GM21423 (cell line): Measurements from ENCODE around the gene PRM1.

Source experiments
- ATAC-seq: cut with Tn5 transposase; IDR thresholded peaks from one replicate; pipeline ENCODE4 v1.9.1; 2021; ENCODE audit warnings: mild to moderate bottlenecking, moderate library complexity; ENCODE audit not compliant: unreplicated experiment

The PRM1 gene

DNA sequence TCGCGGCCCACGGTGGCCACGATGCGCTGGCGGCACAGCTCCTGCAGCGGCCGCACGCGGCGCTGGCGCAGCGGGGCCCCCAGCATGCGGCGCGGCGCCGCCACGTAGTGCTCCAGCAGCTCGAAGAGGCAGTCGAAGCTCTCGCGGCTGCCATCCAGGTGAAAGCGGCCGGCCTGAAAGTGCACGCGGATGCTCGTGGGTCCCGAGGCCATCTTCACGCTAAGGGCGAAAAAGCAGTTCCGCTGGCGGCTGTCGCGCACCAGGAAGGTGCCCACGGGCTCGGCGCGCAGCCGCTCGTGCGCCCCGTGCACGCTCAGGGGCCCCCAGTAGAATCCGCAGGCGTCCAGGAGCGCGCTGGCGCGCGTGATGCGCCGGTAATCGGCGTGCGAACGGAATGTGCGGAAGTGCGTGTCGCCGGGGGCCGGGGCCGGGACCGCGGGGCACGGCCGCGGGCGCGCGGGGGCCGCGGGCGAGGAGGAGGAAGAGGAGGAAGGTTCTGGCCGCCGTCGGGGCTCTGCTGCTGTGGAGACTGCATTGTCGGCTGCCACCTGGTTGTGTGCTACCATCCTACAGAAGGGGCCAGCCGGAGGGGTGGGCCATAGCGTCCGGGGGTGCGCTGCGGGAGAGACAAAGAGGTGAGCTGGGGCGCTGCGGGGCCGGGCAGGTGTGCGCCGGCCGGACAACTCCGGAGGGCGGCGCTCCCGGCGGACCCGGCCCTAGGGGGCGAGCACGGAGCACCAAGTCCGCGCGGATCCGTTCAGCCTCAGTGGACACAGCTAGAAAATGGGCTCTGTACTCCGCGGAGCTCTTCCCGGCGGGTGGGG lies 26.0 kb downstream of the PRM1 start:
- peak; percentile 1 for ATAC-seq

DNA sequence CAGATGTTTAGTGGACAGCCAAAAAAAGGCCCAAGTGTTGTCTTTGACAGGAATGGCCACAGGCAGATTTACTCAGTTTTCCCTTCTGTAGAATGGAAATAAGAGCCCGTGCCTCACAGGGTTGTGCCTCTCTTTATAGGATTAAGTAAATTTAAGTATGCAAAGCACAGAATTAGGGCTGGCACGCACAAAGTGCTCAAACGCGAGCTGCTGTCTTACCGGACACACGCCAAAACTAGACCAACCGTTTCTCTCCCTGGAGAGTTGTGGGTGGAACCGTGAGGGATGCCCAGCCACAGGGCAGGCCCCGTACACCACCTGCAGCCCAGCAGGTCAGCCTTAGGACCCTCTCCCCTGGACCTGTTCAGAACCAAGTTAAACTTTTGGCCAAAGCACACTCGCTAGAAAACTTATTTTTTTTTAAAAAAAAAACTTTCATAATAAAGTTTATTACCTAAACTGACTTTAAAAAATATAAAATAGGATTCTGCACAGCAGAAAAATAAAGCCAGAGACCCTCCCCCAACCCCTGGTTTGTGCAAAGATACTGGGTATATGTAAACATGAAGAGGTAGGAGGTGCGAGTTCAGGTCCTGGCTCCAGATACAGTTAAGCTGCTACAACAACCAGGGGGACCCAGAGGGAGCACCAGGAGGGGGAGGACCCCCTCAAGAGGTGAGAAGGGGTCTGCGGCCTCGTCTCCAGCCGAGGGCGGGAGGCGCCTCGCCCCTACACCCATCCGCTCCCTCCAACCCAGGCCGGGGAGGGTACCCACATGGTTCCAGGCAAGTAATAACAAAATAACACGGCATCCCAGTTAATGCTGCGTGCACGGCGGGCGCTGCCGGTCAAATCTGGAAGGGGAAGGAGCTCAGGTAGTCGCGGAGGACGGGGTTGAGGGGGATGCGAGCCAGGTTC lies 26.9 kb downstream of the PRM1 start:
- ATAC-seq, result no peak

DNA sequence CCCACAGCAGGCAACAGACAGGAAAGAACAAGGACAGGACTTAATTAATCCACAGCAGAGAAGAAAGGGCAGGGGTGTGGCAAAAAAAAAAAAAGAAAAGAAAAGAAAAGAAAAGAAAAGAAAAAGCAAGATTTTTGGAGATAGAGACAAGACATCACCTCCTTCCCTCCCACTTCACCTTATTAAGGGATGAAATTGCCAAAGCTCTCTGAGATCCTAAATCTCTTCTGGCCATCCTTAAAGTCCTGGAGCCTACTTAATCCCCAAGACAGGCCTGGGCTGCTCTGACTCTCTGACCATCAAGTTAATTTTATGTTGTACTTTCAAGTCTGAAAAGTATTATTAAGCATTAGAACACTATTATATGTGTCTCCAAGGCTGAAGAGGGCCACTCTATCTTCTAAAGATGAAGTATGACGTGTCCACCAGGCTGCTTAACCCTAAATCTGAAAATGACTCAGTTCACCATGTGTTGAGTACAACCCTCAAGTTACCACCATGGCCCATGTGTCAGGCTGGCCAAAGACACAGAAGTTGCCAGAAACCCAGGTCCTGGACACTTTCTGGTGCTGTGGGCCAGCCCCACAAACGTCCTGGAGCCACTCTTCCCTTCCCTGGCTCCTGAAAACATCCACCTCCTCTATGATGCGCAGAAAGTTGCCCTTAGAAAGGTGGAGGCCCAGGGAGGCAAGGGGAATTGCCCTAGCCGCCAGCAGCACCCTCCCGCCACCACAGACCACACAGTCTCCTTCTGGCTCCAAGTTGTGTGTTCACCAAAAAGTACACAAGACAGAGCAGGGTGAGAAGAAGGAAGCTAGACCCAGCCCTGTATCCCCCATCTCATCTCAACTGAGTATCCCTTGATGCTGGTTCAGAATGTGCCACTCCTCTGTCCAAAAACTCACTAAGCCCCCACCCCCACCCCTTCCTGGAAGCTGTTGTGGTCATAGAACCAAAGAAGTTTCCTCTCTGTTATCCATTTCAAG lies 27.8 kb downstream of the PRM1 start:
- ATAC-seq, result no peak

DNA sequence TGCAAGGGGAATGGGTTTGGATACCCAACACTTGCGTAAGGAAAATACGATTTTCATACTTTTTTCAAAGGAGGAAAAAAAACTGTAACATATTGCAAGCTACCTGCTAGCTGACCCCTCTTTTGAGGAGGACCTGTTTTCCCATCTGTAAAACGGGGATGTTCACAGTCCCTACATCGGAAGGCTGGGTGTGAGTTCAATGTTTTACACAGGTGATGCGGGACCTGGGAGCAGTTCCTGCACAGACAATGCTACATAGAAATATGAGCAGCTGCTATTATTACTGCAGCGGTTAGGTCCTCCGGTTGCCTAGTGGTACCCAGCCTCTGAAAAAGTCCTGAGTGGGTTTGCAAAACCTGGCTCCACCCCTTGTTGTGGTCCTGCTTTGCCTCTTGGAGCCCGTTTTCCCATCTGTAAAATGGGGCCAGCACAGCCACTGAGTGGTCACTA lies 28.6 kb downstream of the PRM1 start:
- no peak for ATAC-seq

DNA sequence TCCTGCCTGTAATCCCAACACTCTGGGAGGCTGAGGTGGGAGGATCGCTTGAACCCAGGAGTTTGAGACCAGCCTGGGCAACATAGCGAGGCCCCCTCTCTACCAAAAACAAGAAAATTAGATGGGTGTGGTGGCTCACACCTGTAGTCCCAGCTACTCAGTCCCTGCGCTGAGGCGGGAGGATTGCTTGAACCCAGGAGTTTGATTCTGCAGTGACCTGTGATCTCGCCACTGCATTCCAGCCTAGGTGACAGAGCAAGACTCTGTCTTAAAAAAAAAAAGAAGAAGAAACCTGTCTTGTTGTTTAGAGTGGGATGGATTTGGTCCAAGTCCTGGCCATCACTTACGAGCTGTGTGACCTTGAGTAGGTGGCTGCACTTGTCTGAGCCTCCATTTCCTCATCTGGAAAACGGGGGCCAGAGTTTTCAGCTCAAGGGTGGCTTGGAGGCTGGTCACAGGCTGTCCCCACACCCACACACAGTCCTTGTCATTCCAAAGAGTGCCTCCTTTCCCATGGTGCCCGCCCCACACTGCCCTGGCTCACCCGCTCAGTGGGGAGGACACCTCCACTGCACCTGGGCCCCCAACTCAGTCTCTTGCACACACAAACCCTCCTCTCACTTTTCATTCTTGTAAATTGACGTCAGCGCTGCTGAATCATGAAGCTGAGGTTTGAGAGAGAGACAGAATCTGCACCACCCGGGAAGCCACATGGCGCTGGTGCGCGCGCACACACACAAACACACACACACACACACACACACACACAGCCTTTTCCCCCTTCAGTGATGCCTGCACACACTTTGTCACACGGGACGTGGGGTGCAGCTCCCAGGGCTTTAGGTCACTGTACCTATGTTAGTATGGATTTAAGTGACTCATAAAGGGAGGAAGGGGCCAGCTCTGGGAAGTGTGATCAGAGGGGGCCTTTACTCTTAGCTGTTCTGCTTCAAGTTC lies 29.3 kb downstream of the PRM1 start:
- ATAC-seq, result no peak

DNA sequence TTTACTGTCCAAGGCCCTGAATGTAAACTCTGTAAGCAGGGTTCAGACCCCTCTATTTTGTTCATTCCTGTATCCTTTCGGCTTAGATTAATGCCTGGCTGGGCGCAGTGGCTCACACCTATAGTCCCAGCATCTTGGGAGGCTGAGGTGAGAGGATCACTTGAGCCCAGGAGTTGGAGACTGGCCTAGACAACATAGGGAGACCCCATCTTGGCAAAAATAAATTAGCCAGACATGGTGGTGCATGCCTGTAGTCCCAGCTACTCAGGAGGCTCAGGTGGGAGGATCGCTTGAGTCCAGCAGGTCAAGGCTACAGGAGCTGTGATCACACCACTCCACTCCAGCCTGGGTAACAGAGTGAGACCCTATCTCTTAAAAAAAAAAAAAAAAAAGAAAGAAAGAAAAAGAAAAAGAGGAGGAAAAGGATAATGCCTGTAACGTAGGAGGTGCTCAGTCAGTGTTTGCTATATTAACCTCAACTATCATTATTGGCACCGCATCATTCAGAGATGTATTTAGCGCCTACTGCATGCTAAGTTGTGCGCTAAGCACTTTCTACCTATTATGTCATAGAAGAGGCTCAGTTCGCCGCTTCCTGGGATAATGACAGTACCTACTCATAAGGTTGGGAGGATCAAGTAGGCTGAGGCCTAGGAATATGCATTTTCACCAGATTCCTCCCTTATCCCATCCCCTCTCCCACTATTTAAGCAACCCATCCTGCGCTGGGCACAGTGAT lies 30.2 kb downstream of the PRM1 start:
- no peak for ATAC-seq

DNA sequence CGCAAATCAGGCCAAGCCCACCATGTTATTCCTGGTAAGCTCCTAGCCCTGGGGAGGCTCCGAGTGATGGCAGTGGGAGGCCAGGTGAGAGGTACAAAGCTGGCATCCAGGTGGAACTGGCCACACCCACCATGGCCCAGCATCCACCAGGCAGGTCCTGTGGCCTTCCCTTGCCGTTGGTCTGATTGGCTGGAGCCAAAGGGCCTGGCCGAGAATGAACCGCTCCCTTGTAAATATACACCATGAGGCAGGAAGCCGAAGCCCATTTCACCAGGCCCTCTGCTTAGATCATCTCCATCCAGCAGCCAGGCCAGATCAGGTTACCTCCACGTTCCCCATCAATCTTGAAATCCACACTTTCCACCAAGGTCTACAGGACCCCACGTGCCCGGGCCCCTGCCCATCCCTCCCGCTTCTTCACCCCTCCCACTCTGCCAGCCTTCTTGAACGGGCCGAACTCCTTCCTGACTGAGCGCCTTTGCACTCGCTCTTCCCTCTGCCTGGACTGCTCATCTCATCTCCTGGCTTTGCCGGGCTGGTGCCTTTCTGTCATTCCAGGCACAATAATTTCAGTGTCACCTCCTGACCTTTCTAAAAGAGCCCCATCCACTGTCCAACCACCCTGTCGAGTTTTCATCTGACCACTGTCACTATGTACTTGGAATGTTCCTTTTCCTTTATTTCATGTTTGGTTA lies 30.9 kb downstream of the PRM1 start:
- ATAC-seq, result no peak

DNA sequence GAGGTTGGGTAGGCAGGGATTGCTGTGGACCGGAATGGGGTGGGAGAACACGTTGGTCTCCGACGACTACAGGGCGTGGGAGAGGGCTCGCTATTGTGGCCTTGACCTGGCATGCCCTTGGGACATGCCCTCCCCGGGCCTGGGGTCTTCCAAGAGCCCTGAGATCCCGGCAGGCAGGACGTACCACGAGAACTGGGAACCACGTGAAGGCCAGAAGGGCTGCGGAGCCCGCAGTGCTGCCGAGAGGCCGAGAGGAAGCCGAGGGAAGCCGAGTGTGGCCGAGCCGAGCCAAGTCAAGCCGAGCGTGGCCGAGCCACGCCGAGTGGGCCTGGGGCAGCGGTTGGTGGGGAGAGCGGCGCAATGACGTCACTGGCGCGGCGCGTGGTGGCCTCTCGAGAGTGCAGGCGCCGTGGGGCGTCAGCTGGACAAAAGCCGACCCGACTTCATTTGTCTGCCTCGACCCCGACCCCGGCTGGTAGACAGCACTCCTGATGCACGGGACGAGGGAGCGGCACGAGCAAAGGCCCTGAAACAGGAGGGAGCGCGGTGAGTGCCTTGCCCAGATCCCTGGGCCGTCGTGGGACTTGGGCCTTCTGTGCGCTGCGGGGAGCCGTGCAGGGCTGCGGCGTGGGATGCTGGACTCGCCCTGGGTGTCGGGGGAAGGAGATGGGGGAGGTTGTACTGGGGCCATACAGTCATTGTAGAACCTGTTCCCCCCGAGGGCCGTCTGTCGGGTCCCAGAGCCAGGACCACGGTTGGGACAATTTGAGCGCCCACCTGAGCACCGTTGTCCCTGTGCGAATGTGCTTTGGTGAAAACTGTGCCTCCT lies 31.7 kb downstream of the PRM1 start:
- ATAC-seq, result no peak

DNA sequence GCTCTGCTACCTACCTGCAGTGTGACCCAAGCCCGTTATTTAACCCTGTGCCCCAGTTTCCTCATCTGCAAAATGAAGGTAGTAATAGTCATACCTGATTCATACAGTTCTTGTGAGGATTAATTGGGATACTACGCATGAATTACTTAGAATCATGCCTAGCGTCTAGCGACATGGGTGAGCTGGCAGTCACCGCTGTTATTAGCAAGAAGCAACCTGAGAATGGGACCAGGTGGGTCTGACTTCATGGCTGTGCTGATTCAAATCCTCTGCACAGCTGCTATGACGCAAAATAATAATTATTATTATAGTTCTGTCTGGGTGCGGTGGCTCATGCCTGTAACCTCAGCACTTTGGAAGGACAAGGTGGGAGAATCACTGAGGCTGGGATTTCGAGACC lies 33.0 kb downstream of the PRM1 start:
- no peak for ATAC-seq

DNA sequence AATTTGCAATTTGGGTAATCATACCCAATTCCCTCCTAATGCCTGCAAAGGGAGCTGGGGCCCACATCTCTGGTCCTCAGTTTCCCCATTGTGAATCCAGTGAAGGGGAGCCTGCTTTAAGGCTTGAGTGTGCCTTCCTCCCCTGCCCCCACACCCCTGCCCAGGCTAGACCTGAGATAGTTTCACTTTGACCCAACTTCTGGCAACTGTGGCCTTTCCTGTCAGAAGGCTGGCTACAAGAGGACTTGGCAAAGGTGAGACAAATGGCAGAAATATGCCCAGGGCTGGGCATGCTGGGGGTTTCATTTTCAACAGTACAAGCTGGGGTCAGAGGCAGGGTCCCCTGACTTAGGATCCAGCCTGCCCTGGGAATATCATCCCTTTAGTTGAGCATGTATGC lies 35.1 kb downstream of the PRM1 start:
- ATAC-seq, result no peak

DNA sequence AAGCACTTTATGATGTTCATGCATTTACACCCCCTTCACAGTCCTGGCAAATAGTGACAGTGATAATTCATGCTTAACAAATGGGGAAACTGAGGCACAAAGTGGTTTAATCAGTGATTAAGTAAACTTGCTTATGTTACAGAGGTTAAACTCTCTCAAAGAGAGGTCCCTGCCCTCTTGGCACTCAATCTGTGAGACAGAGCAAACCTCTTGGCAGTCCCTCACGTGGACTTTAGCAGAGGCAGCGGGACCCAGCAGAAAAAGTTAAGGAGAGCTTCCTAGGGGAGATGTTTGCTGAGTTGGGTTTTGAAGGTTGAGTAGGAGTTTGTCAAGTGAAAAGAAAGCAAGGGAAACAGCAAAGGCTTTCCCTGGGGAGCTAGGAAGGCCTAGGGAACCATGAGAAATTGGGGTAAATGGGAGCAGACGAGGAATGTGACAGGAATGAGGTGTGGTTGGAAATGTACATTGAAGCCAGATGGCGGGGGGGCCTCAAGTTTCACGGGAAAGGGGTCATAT lies 35.9 kb downstream of the PRM1 start:
- ATAC-seq, result no peak

DNA sequence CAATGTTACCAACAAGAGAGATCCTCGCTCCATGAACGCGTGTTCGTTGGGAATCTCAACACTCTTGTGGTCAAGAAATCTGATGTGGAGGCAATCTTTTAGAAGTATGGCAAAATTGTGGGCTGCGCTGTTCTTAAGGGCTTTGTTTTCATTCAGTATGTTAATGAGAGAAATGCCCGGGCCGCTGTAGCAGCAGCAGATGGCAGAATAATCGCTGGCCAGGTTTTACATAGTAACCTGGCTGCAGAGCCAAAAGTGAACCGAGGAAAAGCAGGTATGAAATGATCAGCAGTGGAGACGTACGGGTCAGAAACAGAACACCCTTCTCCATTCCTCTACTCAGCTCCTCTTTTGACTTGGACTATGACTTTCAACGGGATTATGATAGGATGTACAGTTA lies 38.5 kb downstream of the PRM1 start:
- ATAC-seq, result no peak

DNA sequence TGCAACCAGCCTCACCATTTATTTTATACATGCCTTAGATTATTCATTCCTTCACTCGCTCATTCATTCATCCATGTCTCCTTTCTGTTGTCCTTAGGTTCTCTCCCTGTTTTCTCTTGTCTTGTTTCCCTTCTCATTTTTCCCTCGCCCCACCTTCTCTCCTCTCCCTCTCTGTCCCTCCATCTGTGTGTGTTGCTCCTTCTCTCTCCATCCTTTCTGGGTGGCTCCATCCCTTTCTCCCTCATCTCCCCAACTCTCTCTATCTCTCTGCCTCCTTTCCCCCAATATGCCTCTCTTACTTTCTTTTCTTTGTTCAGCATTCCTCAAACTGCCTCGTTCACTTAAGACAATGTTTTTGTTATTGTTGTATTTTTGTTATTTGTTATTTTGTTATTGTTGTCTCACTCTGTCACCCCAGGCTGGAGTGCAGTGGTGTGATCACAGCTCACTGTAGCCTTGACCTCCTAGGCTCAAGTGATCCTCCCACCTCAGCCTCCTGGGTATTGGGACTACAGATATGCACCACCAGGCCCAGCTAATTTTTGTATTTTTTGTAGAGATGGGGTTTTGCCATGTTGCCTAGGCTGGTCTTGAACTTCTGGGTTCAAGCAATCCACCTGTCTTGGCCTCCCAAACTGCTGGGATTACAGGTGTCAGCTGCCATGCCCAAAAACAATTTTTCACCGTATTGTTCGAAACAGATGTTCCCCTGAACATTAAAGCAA lies 39.5 kb downstream of the PRM1 start:
- ATAC-seq, result no peak

DNA sequence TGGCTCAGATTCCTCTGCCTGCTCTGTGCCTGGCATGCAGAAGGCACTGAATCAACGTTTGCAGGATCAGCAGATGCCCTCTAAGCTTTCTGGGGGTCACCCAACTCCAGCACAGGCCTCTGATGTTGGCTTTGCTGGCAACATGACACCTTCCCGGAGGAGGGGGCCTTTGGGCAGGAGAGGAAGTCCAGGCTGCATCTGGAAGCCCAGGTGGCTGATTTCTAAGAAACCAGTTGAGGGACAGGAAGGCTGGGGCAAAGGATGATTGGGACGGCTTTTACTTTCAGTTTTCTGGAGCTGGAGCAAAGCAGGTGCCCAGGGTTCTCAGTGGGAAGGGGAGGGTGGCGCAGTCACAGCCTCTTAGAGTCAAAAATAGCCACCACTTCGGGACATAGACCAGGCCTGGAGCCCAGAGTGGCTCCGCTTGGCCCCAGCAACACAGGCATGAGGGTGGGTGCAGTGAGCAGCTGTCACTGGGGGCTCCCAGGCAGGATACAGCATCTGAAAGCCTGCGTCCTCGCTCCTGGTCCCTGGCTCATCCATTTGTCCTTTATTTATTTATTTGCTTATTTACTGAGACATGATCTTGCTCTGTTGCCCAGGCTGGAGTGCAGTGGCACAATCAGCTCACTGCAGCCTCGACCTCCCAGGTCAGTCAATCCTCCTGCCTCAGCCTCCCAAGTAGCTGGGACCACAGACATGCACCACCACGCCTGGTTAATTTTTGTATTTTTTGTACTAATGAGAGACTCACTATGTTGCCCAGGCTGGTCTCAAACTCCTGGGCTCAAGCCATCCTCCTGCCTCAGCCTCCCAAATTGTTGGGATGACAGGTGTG lies 40.3 kb downstream of the PRM1 start:
- ATAC-seq, result no peak
